Hematopoietic multipotent progenitor cell treated with erythropoietin and hydrocortisone succinate and interleukin-3 and kit ligand, for 4 days (in vitro differentiated cells): ENCODE results near the gene GPN1.
"Not testable (repeated sequence)": the region's sequence is repeated elsewhere in the genome, so short reads cannot be mapped to it uniquely, and the experiment has no call there.

ENCODE experiments used
- DNase-seq: peaks from one replicate; pipeline ENCODE4 v3.0.0-alpha.2; 2015

Gene GPN1

GRCh38 chr2:27672723-27673486, 44.1 kb downstream of the GPN1 start:
- DNase-seq, result no peak

GRCh38 chr2:27680571-27680970, 51.7 kb downstream of the GPN1 start:
- no peak for DNase-seq

- DNase-seq, result no peak
These were observed 53.0 kb downstream of the GPN1 start for GRCh38 chr2:27681841-27682240.

- DNase-seq, result not testable (repeated sequence)
These were observed 53.5 kb downstream of the GPN1 start for GRCh38 chr2:27682334-27682771.

GRCh38 chr2:27683390-27684071, 54.7 kb downstream of the GPN1 start:
- DNase-seq, result peak; percentile 97

- not testable (repeated sequence) for DNase-seq
These were observed 56.2 kb downstream of the GPN1 start for GRCh38 chr2:27685006-27685405.

- no peak for DNase-seq
These were observed 56.7 kb downstream of the GPN1 start for GRCh38 chr2:27685577-27685976.

- no peak for DNase-seq
These were observed 58.4 kb downstream of the GPN1 start for GRCh38 chr2:27687232-27687631.

GRCh38 chr2:27689424-27689823, 60.6 kb downstream of the GPN1 start:
- no peak for DNase-seq

- DNase-seq, result no peak
These were observed 61.2 kb downstream of the GPN1 start for GRCh38 chr2:27690052-27690451.

- no peak for DNase-seq
These were observed 68.8 kb downstream of the GPN1 start for GRCh38 chr2:27697660-27698059.
